Parathyroid adenoma (tissue), 2 donors: ENCODE results near the gene SDK2.

Experiments used
- H2AFZ ChIP-seq: fragments of 300-600 bp; sonication (generic); one replicate; pipeline ENCODE4 v1.7.0; 2017; ENCODE audit warnings: antibody characterized with exemption, mild to moderate bottlenecking
- H3K27ac ChIP-seq: fragments of 300-600 bp; sonication (generic); one replicate; pipeline ENCODE4 v1.7.0; 2017
- H3K27me3 ChIP-seq: fragments of 300-600 bp; sonication (generic); one replicate; pipeline ENCODE4 v1.7.0; 2017; ENCODE audit warnings: low read length; ENCODE audit not compliant: control insufficient read depth, insufficient read depth
- H3K36me3 ChIP-seq: fragments of 300-600 bp; sonication (generic); one replicate; pipeline ENCODE4 v1.7.0; 2017; ENCODE audit warnings: low read length; ENCODE audit not compliant: control insufficient read depth, insufficient read depth
- H3K4me1 ChIP-seq: fragments of 300-600 bp; sonication (generic); one replicate; pipeline ENCODE4 v1.7.0; 2017; ENCODE audit warnings: control low read depth
- H3K4me2 ChIP-seq: fragments of 300-600 bp; sonication (generic); one replicate; pipeline ENCODE4 v1.7.0; 2017; ENCODE audit warnings: low read length
- H3K4me3 ChIP-seq: fragments of 300-600 bp; sonication (generic); one replicate; pipeline ENCODE4 v1.7.0; 2017; ENCODE audit warnings: low read depth, low read length
- H3K79me2 ChIP-seq: fragments of 300-600 bp; sonication (generic); one replicate; pipeline ENCODE4 v1.7.0; 2017; ENCODE audit warnings: control low read depth
- H3K9ac ChIP-seq: fragments of 300-600 bp; sonication (generic); one replicate; pipeline ENCODE4 v1.7.0; 2017; ENCODE audit warnings: mild to moderate bottlenecking
- H3K9me3 ChIP-seq: fragments of 300-600 bp; sonication (generic); one replicate; pipeline ENCODE4 v1.7.0; 2017; ENCODE audit warnings: low read length; ENCODE audit not compliant: control insufficient read depth
- TF ChIP-seq, protein P1 (sequence below): fragments of 300-600 bp; sonication (generic); IDR thresholded peaks from one replicate; pipeline ENCODE4 v1.7.0; 2017; ENCODE audit warnings: antibody characterized with exemption, mild to moderate bottlenecking
- donor health status: primary hyperparathyroidism.

The SDK2 gene

DNA sequence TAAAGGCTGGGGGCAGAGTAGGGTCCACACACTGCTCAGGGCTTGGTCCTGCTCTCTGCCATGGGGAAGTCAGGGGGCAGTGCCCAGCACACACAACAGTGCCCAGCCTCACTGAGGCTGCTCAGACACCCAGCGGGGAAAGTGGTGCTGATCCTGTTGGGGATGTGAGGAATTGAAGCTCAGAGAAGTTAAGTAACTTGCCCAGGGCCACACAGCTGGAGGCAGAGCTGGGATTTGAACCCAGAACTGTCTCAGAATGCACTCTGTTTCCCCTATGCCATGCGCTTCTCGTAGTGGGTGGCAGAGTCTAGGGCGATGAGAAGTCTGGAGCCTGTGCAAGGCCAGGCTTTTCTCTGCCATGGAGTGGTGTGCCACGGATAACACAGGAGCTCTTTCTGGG is 59.3 kb downstream of the SDK2 start:
- H3K4me3 ChIP-seq: no peak overlapping the region
- H3K36me3 ChIP-seq: no peaks in the 10 kb centered on the region
- no peaks in the 10 kb centered on the region for H3K4me1 ChIP-seq
- TF ChIP-seq, protein P1, sequence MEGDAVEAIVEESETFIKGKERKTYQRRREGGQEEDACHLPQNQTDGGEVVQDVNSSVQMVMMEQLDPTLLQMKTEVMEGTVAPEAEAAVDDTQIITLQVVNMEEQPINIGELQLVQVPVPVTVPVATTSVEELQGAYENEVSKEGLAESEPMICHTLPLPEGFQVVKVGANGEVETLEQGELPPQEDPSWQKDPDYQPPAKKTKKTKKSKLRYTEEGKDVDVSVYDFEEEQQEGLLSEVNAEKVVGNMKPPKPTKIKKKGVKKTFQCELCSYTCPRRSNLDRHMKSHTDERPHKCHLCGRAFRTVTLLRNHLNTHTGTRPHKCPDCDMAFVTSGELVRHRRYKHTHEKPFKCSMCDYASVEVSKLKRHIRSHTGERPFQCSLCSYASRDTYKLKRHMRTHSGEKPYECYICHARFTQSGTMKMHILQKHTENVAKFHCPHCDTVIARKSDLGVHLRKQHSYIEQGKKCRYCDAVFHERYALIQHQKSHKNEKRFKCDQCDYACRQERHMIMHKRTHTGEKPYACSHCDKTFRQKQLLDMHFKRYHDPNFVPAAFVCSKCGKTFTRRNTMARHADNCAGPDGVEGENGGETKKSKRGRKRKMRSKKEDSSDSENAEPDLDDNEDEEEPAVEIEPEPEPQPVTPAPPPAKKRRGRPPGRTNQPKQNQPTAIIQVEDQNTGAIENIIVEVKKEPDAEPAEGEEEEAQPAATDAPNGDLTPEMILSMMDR: no peak
- H3K9me3 ChIP-seq: no peaks in the 10 kb centered on the region
- H3K9ac ChIP-seq: no peak overlapping the region
- no peak overlapping the region for H2AFZ ChIP-seq
- no peak overlapping the region for H3K27ac ChIP-seq
- no peak overlapping the region for H3K4me2 ChIP-seq
- H3K79me2 ChIP-seq: no peaks in the 10 kb centered on the region
- H3K27me3 ChIP-seq: no peaks in the 10 kb centered on the region

DNA sequence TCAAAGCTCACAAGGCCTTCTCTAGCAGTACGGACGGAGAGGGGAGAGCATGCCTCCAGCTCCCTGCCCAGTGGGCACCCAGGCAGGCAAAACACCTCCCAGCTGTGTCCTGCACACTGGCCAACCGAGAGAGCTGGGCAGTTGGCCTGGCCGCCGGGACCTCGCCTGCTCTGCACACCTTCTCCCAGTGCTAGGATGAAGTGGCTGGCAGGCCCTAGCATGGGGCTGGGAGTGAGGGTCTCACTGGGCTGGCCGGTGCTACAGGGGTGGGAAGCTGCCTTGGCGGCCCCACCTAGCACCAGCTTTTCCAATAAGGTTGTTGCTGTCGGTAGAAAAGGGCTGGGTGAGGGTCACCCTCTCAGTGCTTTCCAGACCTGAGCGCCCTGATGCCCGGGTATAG is 60.2 kb downstream of the SDK2 start:
- TF ChIP-seq, protein P1: no peak
- H3K79me2 ChIP-seq: no peaks in the 10 kb centered on the region
- H3K4me3 ChIP-seq: no peak overlapping the region
- no peak overlapping the region for H2AFZ ChIP-seq
- H3K4me2 ChIP-seq: no peak overlapping the region
- H3K9me3 ChIP-seq: no peaks in the 10 kb centered on the region
- H3K27me3 ChIP-seq: no peaks in the 10 kb centered on the region
- no peak overlapping the region for H3K27ac ChIP-seq
- H3K9ac ChIP-seq: no peak overlapping the region
- no peaks in the 10 kb centered on the region for H3K36me3 ChIP-seq
- no peaks in the 10 kb centered on the region for H3K4me1 ChIP-seq

DNA sequence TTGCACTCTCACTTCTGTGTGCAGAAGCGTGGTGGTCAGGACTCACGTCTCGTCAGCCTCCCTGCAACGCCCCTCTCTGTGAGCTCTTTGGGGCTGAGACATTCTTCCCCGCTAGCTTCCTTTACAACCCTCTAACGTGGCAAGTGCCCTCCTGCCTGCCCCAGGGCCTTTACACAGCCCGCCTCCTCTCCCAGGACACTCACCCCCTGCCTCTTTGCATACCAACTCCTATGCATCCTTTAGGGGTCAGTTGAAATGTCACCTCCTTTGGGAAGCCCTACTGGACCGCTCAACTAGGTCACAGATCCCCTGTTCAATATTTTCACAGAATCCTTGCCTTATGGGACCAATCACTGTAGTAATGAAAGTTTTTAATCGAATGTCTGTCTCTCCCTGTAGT is 61.4 kb downstream of the SDK2 start:
- H2AFZ ChIP-seq: no peak overlapping the region
- no peaks in the 10 kb centered on the region for H3K79me2 ChIP-seq
- H3K4me1 ChIP-seq: no peaks in the 10 kb centered on the region
- H3K27me3 ChIP-seq: no peaks in the 10 kb centered on the region
- no peak overlapping the region for H3K4me2 ChIP-seq
- H3K9me3 ChIP-seq: no peaks in the 10 kb centered on the region
- H3K27ac ChIP-seq: no peak overlapping the region
- H3K4me3 ChIP-seq: no peak overlapping the region
- no peak overlapping the region for H3K9ac ChIP-seq
- TF ChIP-seq, protein P1: no peak
- no peaks in the 10 kb centered on the region for H3K36me3 ChIP-seq

DNA sequence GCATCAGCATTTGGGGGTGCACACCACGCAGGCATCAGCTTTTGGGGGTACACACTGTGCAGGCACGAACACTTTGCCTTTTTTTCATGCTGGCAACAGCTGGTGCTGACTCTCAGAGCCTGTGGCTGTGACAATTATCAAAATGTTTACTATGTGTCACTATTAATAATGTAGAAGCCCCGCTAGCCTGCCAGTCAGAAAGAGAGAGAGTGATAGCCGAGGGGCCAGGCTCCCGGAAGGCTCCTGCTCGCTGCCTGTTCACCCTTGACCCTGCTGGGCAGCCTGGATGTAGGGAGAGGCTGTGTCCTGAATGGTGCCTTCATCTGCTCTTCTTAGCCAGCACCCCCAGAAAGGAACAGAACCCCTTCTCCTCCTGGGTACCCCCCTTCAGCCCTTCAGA is 61.9 kb downstream of the SDK2 start:
- H3K27ac ChIP-seq: no peak overlapping the region
- no peaks in the 10 kb centered on the region for H3K36me3 ChIP-seq
- no peaks in the 10 kb centered on the region for H3K9me3 ChIP-seq
- H3K9ac ChIP-seq: no peak overlapping the region
- no peak overlapping the region for H3K4me2 ChIP-seq
- H3K27me3 ChIP-seq: no peaks in the 10 kb centered on the region
- TF ChIP-seq, protein P1: no peak
- H3K4me3 ChIP-seq: no peak overlapping the region
- H3K4me1 ChIP-seq: no peaks in the 10 kb centered on the region
- no peak overlapping the region for H2AFZ ChIP-seq
- no peaks in the 10 kb centered on the region for H3K79me2 ChIP-seq

DNA sequence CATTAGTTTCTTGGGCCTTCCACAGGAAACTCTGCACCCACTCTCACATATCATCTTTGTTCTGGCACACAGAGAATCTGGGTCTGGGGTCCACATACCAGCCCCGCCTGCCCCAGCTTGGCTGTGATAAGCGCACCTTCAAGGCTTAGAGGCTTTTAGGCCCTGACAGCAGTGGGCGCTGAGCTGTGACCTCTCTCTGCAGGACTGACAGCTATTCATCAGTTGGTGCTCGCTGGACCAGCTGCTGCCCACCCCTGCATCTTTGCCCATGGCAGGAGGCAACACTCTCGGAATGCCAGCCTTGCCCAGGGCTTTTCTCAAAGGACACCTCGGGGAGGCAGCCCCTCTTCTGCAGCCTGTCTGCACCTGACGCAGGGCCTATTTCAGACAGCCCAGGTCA is 62.9 kb downstream of the SDK2 start:
- no peaks in the 10 kb centered on the region for H3K79me2 ChIP-seq
- TF ChIP-seq, protein P1: no peak

More for the DNA sequence above, 62.9 kb downstream of the SDK2 start:
- H3K27me3 ChIP-seq: no peaks in the 10 kb centered on the region
- no peaks in the 10 kb centered on the region for H3K9me3 ChIP-seq
- no peaks in the 10 kb centered on the region for H3K36me3 ChIP-seq
- H3K4me3 ChIP-seq: no peak overlapping the region
- no peak overlapping the region for H2AFZ ChIP-seq
- no peak overlapping the region for H3K9ac ChIP-seq
- no peak overlapping the region for H3K4me2 ChIP-seq
- H3K27ac ChIP-seq: no peak overlapping the region
- H3K4me1 ChIP-seq: no peaks in the 10 kb centered on the region
